Nephron progenitor cell (in vitro differentiated cells): ENCODE results near the gene PKD2.
"Not testable (repeated sequence)": the region's sequence is repeated elsewhere in the genome, so short reads cannot be mapped to it uniquely, and the experiment has no call there.

Source experiments
- DNase-seq: peaks from one replicate; pipeline ENCODE4 v3.0.0; 2021
- H3K27ac Mint-ChIP-seq: 2 replicates; pipeline ENCODE4 v1.8.0; 2021; ENCODE audit warnings: mild to moderate bottlenecking, moderate library complexity, mixed read lengths
- H3K27me3 Mint-ChIP-seq: 2 replicates; pipeline ENCODE4 v1.8.0; 2021; ENCODE audit warnings: mild to moderate bottlenecking, low read depth, mixed read lengths; ENCODE audit not compliant: poor library complexity
- H3K36me3 Mint-ChIP-seq: 2 replicates; pipeline ENCODE4 v1.8.0; 2021; ENCODE audit warnings: low read depth, mixed read lengths
- H3K4me1 Mint-ChIP-seq: 2 replicates; pipeline ENCODE4 v1.8.0; 2021; ENCODE audit warnings: mixed read lengths
- H3K4me3 Mint-ChIP-seq: 2 replicates; pipeline ENCODE4 v1.8.0; 2021; ENCODE audit warnings: mild to moderate bottlenecking, moderate library complexity, mixed read lengths
- H3K9me3 Mint-ChIP-seq: 2 replicates; pipeline ENCODE4 v1.8.0; 2021; ENCODE audit warnings: mild to moderate bottlenecking, moderate library complexity, mixed read lengths
- TF ChIP-seq, protein P1 (sequence below): fragments of 200-600 bp; sonication (generic); IDR thresholded peaks from 2 replicates; pipeline ENCODE4 v1.5.0; 2021; ENCODE audit warnings: antibody characterized with exemption

Gene PKD2

DNA sequence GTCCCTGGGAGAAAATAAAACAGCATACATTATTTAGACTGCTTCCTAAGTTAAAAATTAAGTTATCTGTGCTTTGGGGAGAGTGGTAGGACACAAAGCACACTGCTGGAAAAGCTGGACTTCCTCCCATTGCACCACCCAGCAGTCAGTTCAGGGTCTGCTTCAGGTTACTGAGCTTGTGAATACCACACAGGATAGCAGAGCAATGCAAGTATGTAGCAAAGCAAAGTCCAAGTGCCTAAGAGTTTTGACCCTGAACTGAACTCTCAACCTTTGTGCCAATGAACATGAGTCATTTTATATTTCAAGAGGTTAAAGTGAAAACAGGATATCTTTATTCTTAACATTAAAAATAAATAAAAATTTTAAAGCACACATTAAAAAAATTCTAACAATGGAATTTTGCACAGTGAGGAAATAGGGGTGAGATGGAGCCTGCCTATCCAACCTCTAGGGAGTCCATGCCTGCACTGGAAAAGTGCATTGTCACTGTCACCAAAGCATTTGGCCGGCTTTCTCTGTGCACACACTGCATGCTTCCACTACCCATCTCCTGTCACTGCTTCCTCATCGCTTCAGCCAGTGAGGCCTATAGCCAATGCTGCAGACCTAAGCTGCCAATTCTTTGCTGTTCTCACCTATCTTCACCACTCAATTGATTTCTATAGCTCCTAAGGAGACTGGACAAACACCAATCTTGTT is 100.1 kb downstream of the PKD2 start:
- Mint-ChIP-seq H3K4me3 (no peak overlapping the region), H3K27ac (no peak overlapping the region), H3K36me3 (no peaks in the 10 kb centered on the region), H3K27me3 (peaks cover 4% of the 10 kb centered on the region), H3K9me3 (no peaks in the 10 kb centered on the region), H3K4me1 (peaks cover 28% of the 10 kb centered on the region)
- no peak for DNase-seq
- TF ChIP-seq, protein P1, sequence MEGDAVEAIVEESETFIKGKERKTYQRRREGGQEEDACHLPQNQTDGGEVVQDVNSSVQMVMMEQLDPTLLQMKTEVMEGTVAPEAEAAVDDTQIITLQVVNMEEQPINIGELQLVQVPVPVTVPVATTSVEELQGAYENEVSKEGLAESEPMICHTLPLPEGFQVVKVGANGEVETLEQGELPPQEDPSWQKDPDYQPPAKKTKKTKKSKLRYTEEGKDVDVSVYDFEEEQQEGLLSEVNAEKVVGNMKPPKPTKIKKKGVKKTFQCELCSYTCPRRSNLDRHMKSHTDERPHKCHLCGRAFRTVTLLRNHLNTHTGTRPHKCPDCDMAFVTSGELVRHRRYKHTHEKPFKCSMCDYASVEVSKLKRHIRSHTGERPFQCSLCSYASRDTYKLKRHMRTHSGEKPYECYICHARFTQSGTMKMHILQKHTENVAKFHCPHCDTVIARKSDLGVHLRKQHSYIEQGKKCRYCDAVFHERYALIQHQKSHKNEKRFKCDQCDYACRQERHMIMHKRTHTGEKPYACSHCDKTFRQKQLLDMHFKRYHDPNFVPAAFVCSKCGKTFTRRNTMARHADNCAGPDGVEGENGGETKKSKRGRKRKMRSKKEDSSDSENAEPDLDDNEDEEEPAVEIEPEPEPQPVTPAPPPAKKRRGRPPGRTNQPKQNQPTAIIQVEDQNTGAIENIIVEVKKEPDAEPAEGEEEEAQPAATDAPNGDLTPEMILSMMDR = no peak

DNA sequence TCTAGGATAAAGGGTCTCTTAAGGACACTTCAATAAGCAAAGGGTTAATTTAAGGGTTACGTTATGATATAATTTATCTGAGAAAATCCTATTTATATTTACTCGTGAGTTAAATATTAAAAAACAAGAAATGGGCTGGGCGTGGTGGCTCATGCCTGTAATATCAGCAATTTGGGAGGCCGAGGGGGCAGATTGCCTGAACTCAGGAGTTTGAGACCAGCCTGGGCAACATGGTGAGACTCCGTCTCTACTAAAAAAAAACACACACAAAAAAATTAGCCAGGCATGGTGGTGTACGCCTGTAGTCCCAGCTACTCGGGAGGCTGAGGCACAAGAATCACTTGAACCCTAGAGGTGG is 100.7 kb downstream of the PKD2 start:
- peaks cover 28% of the 10 kb centered on the region for H3K4me1 Mint-ChIP-seq
- not testable (repeated sequence) for DNase-seq, H3K36me3 Mint-ChIP-seq, H3K27me3 Mint-ChIP-seq, H3K27ac Mint-ChIP-seq, H3K4me3 Mint-ChIP-seq, H3K9me3 Mint-ChIP-seq

DNA sequence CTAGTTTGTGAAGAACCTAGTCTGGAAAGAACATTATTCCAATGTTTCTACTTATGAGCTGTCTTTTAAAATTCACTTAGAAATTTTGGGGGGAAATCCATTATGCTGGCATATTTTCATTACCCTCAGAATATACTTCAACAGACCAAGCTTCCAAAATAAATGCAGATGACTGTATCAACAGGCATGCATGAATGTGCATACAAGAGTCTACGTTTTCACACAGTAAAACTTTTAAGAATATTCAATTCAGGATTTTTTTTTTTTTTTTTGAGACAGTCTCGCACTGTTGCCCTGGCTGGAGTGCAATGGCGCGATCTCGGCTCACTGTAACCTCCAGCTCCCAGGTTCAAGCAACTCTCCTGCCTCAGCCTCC is 101.3 kb downstream of the PKD2 start:
- Mint-ChIP-seq H3K27ac (no peak overlapping the region), H3K9me3 (no peaks in the 10 kb centered on the region), H3K4me3 (no peak overlapping the region), H3K4me1 (peaks cover 28% of the 10 kb centered on the region), H3K27me3 (peaks cover 4% of the 10 kb centered on the region), H3K36me3 (no peaks in the 10 kb centered on the region)
- TF ChIP-seq, protein P1 = no peak
- no peak for DNase-seq

DNA sequence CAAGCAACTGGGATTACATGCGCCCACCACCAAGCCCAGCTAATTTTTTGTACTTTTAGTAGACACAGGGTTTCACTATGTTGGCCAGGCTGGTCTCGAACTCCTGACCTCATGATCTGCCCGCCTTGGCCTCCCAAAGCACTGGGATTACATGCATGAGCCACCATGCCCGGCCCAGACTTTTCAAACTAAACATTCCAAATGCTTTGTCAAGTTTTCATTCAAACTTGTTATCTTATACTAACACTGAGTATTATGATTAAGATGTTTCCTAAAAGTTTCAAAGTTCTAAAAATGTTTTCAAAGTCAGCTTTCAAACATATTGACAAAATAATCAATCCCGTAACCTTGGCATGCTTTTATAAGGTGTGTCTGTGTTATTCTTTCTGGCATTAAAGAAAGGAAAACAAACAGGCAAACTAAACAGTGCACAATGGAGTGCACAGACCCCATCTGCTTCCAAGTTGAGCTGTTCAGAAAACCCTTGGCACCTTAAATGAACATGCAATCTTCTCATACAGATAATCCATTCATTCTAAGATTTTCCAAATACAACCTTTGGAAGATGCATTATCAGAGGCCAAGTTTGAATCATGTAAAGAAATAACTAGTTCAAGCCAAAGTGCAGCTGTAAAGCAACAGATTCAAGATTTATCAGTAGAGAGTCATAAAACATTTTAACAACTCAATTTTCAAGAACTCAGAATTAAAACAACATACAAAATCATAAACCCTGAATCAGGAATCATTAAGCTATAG is 101.9 kb downstream of the PKD2 start:
- TF ChIP-seq, protein P1 = no peak
- no peak for DNase-seq
- H3K27ac Mint-ChIP-seq = peak overlapping the region; percentile 31
- H3K27me3 Mint-ChIP-seq = peaks cover 4% of the 10 kb centered on the region
- no peaks in the 10 kb centered on the region for H3K36me3 Mint-ChIP-seq
- no peak overlapping the region for H3K4me3 Mint-ChIP-seq
- H3K9me3 Mint-ChIP-seq = no peaks in the 10 kb centered on the region
- H3K4me1 Mint-ChIP-seq = peaks cover 25% of the 10 kb centered on the region

DNA sequence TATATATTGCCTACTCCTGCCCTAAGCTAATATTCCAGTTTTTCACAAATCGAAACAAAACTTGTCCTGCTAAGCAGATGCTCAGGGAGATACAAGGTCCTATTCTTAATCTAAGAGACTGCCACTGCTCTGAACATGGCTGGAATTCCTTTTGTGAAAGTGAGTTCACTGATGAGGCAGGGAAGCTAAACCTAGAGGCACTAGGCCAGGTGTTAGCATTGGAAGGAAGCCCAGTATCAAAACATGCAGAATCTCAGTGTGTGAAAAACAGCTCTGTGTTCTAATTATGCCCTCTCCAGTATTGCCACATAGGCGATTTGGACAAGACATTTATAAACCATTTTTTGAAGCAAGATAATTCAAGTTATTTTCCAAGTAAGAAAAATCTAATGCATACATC is 103.4 kb downstream of the PKD2 start:
- peaks cover 10% of the 10 kb centered on the region for H3K4me1 Mint-ChIP-seq
- H3K4me3 Mint-ChIP-seq = no peak overlapping the region

DNA sequence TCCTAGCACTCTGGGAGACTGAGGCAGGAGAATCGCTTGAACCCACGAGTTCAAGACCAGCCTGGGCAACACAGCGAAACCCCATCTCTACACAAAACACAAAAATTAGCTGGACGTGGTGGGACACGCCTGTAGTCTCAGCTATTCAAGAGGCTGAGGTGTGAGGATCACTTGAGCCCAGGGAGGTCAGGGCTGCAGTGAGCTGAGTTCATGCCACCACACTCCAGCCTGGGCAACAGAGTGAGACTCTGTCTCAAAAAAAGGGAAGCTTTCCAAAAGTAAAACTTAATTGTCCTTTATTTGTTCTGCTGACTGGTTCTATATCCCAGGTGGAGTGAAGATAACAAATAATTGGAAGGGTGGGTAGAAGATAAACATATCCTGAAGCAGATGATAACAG is 105.4 kb downstream of the PKD2 start:
- Mint-ChIP-seq H3K4me1 (peaks cover 9% of the 10 kb centered on the region), H3K27ac (no peak overlapping the region), H3K4me3 (no peak overlapping the region), H3K9me3 (peaks cover 5% of the 10 kb centered on the region), H3K27me3 (peaks cover 6% of the 10 kb centered on the region), H3K36me3 (no peaks in the 10 kb centered on the region)
- DNase-seq = no peak
- TF ChIP-seq, protein P1 = no peak

More for the DNA sequence above, 103.4 kb downstream of the PKD2 start:
- DNase-seq = no peak
- Mint-ChIP-seq H3K27ac (no peak overlapping the region), H3K27me3 (peaks cover 4% of the 10 kb centered on the region), H3K9me3 (no peaks in the 10 kb centered on the region), H3K36me3 (no peaks in the 10 kb centered on the region)
- TF ChIP-seq, protein P1 = no peak
